ENCODE results near the gene SBF1. TPM values are rescaled to one million over a fixed set of nuclear protein-coding genes. Genes with fewer than 3 reads are reported as not detected.
A peak's percentile ranks its signal among the peaks of the same experiment; 100 is the strongest.

SBF1 gene
- total and polyA plus RNA-seq, 2 of the 13 experiments (the other 11 are each of a cell fraction or from before 2014, with no cell fraction given), result 31.7 to 40.9 TPM

GRCh38 chr22:50474710-50475651 is at the start of gene SBF1 (continued):
- TF ChIP-seq GATAD1 (CRISPR knock-in tag; IDR thresholded peaks at IDR 0.05), result no peak
- TF ChIP-seq HOXA5 (CRISPR knock-in tag; IDR thresholded peaks at IDR 0.05), result no peak
- no peak for TF ChIP-seq MAZ (IDR thresholded peaks at IDR 0.05; ENCODE audit: borderline replicate concordance, low read depth, low read length)
- TF ChIP-seq MAZ (CRISPR knock-in tag; IDR thresholded peaks at IDR 0.05; ENCODE audit: low read depth), result no peak; the same call in 1 of the 2 replicates
- no peak for TF ChIP-seq DZIP1 (CRISPR knock-in tag; IDR thresholded peaks at IDR 0.05)
- TF ChIP-seq TFAP4 (IDR thresholded peaks at IDR 0.05; ENCODE audit: borderline replicate concordance, low read depth), result no peak; the same call in 1 of the 2 replicates
- TF ChIP-seq THRA (CRISPR knock-in tag; IDR thresholded peaks at IDR 0.05; ENCODE audit: borderline replicate concordance), result no peak
- no peak for TF ChIP-seq ZNF414 (CRISPR knock-in tag; IDR thresholded peaks at IDR 0.05)
- peak; percentile 32; the same call in 1 of the 2 replicates for TF ChIP-seq THAP11 (CRISPR knock-in tag; IDR thresholded peaks at IDR 0.05)
- TF ChIP-seq SP4 (CRISPR knock-in tag; IDR thresholded peaks at IDR 0.05), result peak; percentile 95
- TF ChIP-seq SMYD3 (CRISPR knock-in tag; IDR thresholded peaks at IDR 0.05), result no peak
- TF ChIP-seq CREBL2 (CRISPR knock-in tag; IDR thresholded peaks at IDR 0.05; ENCODE audit: borderline replicate concordance), result no peak
- no peak for TF ChIP-seq HNF4G (IDR thresholded peaks at IDR 0.05; ENCODE audit: borderline replicate concordance, low read depth, low read length)
- TF ChIP-seq HNF4G (CRISPR knock-in tag; IDR thresholded peaks at IDR 0.05; ENCODE audit: borderline replicate concordance, low read depth), result no peak
- TF ChIP-seq GMEB1 (CRISPR knock-in tag; IDR thresholded peaks at IDR 0.05; ENCODE audit: borderline replicate concordance), result peak; percentile 35; the same call in 1 of the 2 replicates
- TF ChIP-seq SP1 (IDR thresholded peaks at IDR 0.05), result no peak
- TF ChIP-seq SP1 (CRISPR knock-in tag; IDR thresholded peaks at IDR 0.05), result peak; percentile 85
- no peak for TF ChIP-seq ZNF160 (CRISPR knock-in tag; IDR thresholded peaks at IDR 0.05)
- TF ChIP-seq ZNF383 (CRISPR knock-in tag; IDR thresholded peaks at IDR 0.05; ENCODE audit: borderline replicate concordance), result no peak
- TF ChIP-seq NFYC (CRISPR knock-in tag; IDR thresholded peaks at IDR 0.05), result peak; percentile 75
- no peak for TF ChIP-seq ZNF17 (CRISPR knock-in tag; IDR thresholded peaks at IDR 0.05)
- peak; percentile 63 for TF ChIP-seq SALL1 (CRISPR knock-in tag; IDR thresholded peaks at IDR 0.05)
- no peak for TF ChIP-seq PHB2 (IDR thresholded peaks at IDR 0.05; ENCODE audit: partially characterized antibody)

Measured in HepG2 (cell line).